ENCODE measurements around the gene RHBDF1.
"Not testable (repeated sequence)": the region's sequence is repeated elsewhere in the genome, so short reads cannot be mapped to it uniquely, and the experiment has no call there.

The RHBDF1 gene

GRCh38 chr16:24151-24550 is 48.3 kb downstream of the RHBDF1 start:
- H3K4me3 ChIP-seq (ENCODE audit: low read depth, low read length); DNase-seq (ENCODE audit: low read depth, low spot score); in situ Hi-C loops (cut with HindIII; ENCODE audit: low sequenced_read_pairs): not testable (repeated sequence)

- in situ Hi-C loops (cut with HindIII; ENCODE audit: low sequenced_read_pairs); DNase-seq (ENCODE audit: low read depth, low spot score); H3K4me3 ChIP-seq (ENCODE audit: low read depth, low read length): not testable (repeated sequence)
Observed at GRCh38 chr16:20886-21285, 51.5 kb downstream of the RHBDF1 start.

DNA sequence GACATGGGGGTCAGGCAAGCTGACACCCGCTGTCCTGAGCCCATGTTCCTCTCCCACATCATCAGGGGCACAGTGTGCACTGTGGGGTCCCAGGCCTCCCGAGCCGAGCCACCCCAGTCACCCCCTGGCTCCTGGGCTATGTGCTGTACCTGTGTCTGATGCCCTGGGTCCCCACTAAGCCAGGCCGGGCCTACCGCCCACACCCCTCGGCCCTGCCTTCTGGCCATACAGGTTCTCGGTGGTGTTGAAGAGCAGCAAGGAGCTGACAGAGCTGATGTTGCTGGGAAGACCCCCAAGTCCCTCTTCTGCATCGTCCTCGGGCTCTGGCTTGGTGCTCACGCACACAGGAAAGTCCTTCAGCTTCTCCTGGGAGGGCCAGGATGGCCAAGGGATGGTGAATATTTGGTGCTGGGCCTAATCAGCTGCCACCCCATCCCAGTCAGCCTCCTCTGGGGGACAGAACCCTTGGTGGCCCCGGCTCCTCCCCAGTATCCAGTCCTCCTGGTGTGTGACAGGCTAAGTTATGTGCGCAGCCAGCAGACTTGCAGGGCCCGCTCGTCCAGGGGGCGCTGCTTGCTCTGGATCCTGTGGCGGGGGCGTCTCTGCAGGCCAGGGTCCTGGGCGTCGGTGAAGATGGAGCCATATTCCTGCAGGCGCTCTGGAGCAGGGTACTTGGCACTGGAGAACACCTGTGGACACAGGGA is 55.2 kb downstream of the RHBDF1 start:
- DNase-seq (ENCODE audit: low read depth, low spot score); H3K4me3 ChIP-seq (ENCODE audit: low read depth, low read length); in situ Hi-C loops (cut with HindIII; ENCODE audit: low sequenced_read_pairs): not testable (repeated sequence)

GRCh38 chr16:10772-11171 is 61.7 kb downstream of the RHBDF1 start:
- DNase-seq (ENCODE audit: low read depth, low spot score); in situ Hi-C loops (cut with HindIII; ENCODE audit: low sequenced_read_pairs): not testable (repeated sequence)
- TF ChIP-seq, protein P1, sequence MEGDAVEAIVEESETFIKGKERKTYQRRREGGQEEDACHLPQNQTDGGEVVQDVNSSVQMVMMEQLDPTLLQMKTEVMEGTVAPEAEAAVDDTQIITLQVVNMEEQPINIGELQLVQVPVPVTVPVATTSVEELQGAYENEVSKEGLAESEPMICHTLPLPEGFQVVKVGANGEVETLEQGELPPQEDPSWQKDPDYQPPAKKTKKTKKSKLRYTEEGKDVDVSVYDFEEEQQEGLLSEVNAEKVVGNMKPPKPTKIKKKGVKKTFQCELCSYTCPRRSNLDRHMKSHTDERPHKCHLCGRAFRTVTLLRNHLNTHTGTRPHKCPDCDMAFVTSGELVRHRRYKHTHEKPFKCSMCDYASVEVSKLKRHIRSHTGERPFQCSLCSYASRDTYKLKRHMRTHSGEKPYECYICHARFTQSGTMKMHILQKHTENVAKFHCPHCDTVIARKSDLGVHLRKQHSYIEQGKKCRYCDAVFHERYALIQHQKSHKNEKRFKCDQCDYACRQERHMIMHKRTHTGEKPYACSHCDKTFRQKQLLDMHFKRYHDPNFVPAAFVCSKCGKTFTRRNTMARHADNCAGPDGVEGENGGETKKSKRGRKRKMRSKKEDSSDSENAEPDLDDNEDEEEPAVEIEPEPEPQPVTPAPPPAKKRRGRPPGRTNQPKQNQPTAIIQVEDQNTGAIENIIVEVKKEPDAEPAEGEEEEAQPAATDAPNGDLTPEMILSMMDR (IDR thresholded peaks at IDR 0.05; ENCODE audit: low read depth, low read length) = peak; percentile 46

DNA sequence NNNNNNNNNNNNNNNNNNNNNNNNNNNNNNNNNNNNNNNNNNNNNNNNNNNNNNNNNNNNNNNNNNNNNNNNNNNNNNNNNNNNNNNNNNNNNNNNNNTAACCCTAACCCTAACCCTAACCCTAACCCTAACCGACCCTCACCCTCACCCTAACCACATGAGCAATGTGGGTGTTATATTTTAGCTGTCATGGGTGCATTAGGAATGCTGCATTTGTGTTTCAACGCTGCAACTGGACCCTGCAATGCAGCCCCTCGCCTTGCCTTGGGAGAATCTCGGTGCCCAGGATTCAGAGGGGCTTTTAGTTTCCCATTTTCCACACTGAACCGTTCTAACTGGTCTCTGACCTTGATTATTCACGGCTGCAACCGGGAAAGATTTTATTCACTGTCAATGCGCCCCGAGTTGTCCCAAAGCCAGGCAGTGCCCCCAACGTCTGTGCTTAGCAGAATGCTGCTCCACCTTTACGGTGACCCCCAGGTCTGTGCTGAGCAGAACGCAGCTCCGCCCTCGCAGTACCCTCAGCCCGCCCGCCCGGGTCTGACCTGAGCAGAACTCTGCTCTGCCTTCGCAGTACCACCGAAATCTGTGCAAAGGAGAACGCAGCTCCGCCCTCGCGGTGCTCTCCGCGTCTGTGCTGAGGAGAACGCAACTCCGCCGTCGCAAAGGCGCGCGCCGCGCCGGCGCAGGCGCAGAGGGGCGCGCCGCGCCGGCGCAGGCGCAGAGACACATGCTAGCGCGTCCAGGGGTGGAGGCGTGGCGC is 62.3 kb downstream of the RHBDF1 start:
- in situ Hi-C loops (cut with HindIII; ENCODE audit: low sequenced_read_pairs) = no loop called here
- H3K4me3 ChIP-seq (ENCODE audit: low read depth, low read length) = peak overlapping the region; percentile 31
- no peak for DNase-seq (ENCODE audit: low read depth, low spot score)
- TF ChIP-seq, protein P1 (IDR thresholded peaks at IDR 0.05; ENCODE audit: low read depth, low read length) = no peak

More at GRCh38 chr16:10772-11171, 61.7 kb downstream of the RHBDF1 start:
- H3K4me3 ChIP-seq (ENCODE audit: low read depth, low read length) = not testable (repeated sequence)
